SK-N-MC (cell line): ENCODE measurements around the gene OCIAD2.

Experiments
- DNase-seq: peaks from one replicate; pipeline ENCODE4 v3.0.0-alpha.2; 2011; ENCODE audit warnings: low read depth, low spot score
- H3K27ac ChIP-seq: fragments of 200-600 bp; sonication (generic); 2 replicates; pipeline ENCODE4 v1.5.1; 2016; ENCODE audit warnings: mixed run types
- H3K36me3 ChIP-seq: fragments of 200-600 bp; sonication (generic); 2 replicates; pipeline ENCODE4 v1.6.1; 2017; ENCODE audit warnings: antibody characterized with exemption, low read length, mixed read lengths; ENCODE audit not compliant: insufficient read depth
- H3K4me3 ChIP-seq: fragments of 200-600 bp; sonication (generic); 2 replicates; pipeline ENCODE4 v1.5.1; 2016
- H3K9ac ChIP-seq: fragments of 200-600 bp; sonication (generic); 2 replicates; pipeline ENCODE4 v1.8.0; 2017; ENCODE audit warnings: mixed run types, mixed read lengths; ENCODE audit not compliant: insufficient read length
- H3K9me3 ChIP-seq: fragments of 200-600 bp; sonication (generic); 2 replicates; pipeline ENCODE4 v1.6.1; 2017; ENCODE audit warnings: low read depth, mild to moderate bottlenecking, antibody characterized with exemption, low read length, moderate library complexity, mixed read lengths
- EZH2 ChIP-seq: fragments of 200-600 bp; sonication (generic); IDR thresholded peaks from one replicate; pipeline ENCODE4 v1.6.1; 2017; ENCODE audit warnings: antibody characterized with exemption
- FOXP2 ChIP-seq: optimal IDR thresholded peaks from 2 replicates; pipeline ENCODE3; 2011; ENCODE audit warnings: mild to moderate bottlenecking, moderate library complexity; ENCODE audit not compliant: insufficient read depth; ENCODE audit errors: extremely low read length, control extremely low read depth
- POLR2AphosphoS5 ChIP-seq: IDR thresholded peaks from 2 replicates; pipeline ENCODE4 v1.6.1; 2012; ENCODE audit warnings: mild to moderate bottlenecking, low read depth, low read length, borderline replicate concordance

The OCIAD2 gene

DNA sequence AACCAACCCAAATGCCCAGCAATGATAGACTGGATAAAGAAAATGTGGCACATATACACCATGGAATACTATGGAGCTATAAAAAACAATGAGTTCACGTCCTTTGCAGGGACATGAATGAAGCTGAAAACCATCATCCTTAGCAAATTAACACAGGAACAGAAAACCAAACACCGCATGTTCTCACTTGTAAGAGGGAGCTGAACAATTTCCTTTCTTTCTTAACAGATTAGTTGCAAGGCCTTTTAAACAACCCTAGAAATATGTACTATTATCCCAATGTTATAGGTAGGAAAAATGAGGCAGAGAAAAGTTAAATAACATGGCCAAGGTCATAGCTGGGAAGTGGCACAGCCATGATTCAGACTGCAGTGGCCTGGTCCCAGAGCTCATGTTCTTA is 5.8 kb upstream of the OCIAD2 start:
- Histone ChIP-seq H3K36me3 (no peaks in the 10 kb centered on the region), H3K4me3 (no peak overlapping the region), H3K9ac (no peak overlapping the region), H3K27ac (no peak overlapping the region), H3K9me3 (no peaks in the 10 kb centered on the region)
- TF ChIP-seq FOXP2: no peak
- TF ChIP-seq POLR2AphosphoS5: no peak
- no peak for TF ChIP-seq EZH2
- no peak for DNase-seq

DNA sequence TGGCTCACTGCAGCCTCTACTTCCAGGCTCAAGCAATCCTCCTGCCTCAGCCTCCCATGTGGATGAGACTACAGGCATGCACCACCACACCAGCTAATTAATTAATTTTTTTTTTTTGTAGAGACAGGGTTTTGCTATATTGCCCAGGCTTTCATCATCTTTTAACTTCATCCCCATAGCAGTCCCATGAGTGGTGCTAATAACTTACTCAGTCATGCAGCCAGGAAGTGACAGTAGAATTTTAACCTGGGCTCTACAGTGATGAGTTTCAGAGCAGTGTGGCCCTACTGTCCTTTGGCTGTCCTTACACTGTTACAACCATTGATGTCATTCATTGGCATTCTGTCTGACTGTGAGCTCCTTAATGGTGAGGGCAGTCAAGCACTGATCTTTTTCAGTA is 3.9 kb upstream of the OCIAD2 start:
- no peak overlapping the region for H3K4me3 ChIP-seq
- H3K36me3 ChIP-seq: no peaks in the 10 kb centered on the region
- TF ChIP-seq EZH2: no peak
- TF ChIP-seq POLR2AphosphoS5: no peak
- no peak for TF ChIP-seq FOXP2
- H3K27ac ChIP-seq: no peak overlapping the region
- no peak for DNase-seq
- H3K9ac ChIP-seq: no peak overlapping the region
- H3K9me3 ChIP-seq: no peaks in the 10 kb centered on the region

DNA sequence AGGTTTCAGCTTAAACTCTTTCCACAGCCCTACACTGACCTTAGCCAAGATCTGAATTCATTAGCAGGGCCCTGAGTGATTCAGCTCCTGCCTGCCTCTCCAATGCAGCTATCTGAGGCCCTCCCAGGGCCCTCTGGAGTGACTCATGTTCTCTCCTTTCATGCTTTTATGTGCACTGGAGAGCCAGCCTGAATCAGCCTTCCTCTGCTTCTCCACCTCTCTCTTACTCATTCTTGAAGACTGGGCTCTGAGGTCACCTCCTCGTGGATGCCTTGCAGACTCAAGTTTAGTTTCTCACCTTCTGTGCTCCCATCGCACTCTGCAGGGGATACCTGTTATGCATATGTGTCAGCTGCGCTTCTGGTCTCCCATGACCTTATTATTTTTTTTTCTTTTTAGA is 3.1 kb upstream of the OCIAD2 start:
- no peak for DNase-seq
- TF ChIP-seq POLR2AphosphoS5 (no peak), FOXP2 (no peak), EZH2 (no peak)
- H3K9me3 ChIP-seq: no peaks in the 10 kb centered on the region
- no peak overlapping the region for H3K27ac ChIP-seq
- H3K9ac ChIP-seq: no peak overlapping the region
- no peaks in the 10 kb centered on the region for H3K36me3 ChIP-seq
- no peak overlapping the region for H3K4me3 ChIP-seq

DNA sequence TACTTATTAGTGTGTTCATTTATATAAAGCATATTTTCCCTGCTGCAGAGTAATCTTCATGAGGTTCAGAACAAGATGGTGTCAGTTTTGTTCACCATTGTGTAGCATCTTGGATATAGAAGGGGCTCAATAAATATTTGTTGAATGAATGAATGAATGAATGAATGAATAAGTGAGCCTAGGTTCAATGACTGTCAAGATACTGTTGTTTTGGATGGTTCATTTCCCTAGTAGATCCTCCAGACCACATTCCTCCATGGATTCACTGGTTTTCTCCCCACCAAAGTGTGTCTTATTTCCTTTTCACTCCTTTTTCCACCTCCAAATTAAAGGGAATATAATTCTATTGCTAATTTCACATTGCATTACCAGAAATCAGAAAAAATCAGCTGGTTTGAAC is 2.1 kb upstream of the OCIAD2 start:
- no peak for TF ChIP-seq FOXP2
- TF ChIP-seq EZH2: no peak
- no peak for TF ChIP-seq POLR2AphosphoS5
- Histone ChIP-seq H3K27ac (no peak overlapping the region), H3K9me3 (no peaks in the 10 kb centered on the region), H3K36me3 (no peaks in the 10 kb centered on the region), H3K9ac (no peak overlapping the region), H3K4me3 (no peak overlapping the region)
- no peak for DNase-seq

DNA sequence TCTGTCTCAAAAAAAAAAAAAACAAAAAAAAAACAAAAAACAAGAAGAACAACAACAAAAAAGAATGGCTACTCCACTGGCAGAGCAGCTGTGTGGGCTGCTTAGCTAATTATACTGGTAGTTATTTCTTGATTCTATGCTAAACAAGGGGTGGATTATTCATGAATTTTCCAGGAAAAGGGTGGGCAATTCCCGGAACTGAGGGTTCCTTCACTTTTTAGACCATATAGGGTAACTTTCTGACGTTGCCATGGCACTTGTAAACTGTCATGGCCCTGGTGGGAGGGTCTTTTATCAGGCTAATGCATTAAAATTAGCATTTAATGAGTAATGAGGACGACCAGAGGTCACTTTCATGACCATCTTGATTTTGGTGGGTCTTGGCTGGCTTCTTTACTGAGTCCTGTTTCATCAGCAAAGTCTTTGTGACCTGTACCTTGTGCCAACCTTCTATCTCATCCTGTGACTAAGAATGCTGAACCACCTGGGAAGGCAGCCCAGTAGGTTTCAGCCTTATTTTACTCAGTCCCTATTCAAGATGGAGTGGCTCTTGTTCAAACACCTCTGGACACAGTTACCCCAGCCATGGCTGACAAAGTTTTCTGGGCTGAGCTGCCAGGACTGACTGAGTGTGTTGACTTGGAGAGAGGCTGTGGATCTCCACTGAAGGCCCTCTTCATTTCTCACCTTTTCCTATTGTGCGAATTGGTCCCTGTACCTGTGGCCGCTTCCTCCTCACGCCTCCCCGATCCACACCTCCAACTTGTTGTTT is 1.3 kb upstream of the OCIAD2 start:
- DNase-seq: no peak
- Histone ChIP-seq H3K4me3 (no peak overlapping the region), H3K36me3 (no peaks in the 10 kb centered on the region), H3K9ac (no peak overlapping the region), H3K9me3 (no peaks in the 10 kb centered on the region), H3K27ac (no peak overlapping the region)
- no peak for TF ChIP-seq EZH2
- no peak for TF ChIP-seq POLR2AphosphoS5
- no peak for TF ChIP-seq FOXP2

DNA sequence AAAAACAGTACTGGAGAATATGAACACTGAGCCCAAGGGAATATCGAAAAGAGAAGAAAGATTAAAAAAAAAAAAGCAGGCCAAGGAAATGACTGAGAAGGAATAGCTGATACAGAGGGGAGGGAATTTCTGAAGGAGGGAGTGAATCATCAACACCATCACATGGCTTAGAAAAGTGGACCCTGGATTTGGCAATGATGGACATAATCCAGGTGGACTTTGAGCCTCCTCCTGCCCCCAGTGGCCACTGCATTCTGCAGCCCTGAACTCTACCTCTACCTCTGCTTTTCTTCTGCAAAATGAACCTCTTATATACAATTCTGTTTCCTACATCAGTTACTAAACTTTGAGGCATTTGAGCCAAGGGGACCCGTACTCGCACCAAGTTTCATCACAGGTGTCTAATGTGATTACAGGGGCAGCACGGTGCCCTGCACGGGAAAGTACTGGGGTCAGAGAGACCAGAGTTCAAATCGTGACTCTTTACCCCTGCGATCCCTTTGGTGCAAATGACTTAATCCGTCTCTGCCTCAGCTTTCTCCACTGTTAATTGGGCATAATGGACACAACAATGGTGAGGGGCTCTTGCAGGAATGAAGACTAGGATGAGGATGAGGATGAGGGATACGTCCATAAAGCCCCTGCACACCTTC is 1.1 kb downstream of the OCIAD2 start:
- Histone ChIP-seq H3K4me3 (no peak overlapping the region), H3K36me3 (no peaks in the 10 kb centered on the region), H3K9me3 (no peaks in the 10 kb centered on the region), H3K9ac (no peak overlapping the region), H3K27ac (no peak overlapping the region)
- no peak for TF ChIP-seq POLR2AphosphoS5
- no peak for TF ChIP-seq FOXP2
- no peak for TF ChIP-seq EZH2
- DNase-seq: no peak

DNA sequence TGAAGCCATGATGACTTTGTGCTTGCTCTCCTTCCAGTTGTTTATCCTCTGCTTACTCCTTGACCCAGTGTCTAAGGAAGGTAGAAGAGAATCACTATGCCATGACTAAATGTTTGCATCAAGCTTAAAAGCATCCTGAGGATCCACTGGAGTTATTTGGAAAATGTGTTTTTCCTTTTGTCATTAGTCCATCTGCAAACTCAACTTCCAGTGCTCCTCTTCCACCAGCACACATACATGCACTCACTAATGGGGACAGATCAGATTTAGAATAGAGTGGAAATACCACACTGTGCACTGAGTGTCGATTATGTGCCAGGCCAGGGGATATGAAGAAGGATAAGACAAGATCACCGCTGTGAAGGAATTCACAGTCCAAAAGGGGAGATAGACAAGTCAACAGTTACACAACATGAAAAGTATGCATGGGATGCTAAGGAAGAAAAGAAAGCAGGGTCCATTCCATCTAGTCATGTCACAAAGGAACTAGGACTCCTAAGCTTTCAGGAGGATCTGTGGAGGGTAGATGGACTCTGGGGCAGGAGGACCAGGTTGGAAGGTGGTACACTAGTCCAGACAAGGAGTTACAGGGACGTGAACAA is 1.9 kb downstream of the OCIAD2 start:
- no peaks in the 10 kb centered on the region for H3K9me3 ChIP-seq
- TF ChIP-seq FOXP2 (no peak), EZH2 (no peak), POLR2AphosphoS5 (no peak)
- H3K4me3 ChIP-seq: no peak overlapping the region
- H3K27ac ChIP-seq: no peak overlapping the region
- H3K36me3 ChIP-seq: no peaks in the 10 kb centered on the region
- H3K9ac ChIP-seq: no peak overlapping the region
- DNase-seq: no peak

DNA sequence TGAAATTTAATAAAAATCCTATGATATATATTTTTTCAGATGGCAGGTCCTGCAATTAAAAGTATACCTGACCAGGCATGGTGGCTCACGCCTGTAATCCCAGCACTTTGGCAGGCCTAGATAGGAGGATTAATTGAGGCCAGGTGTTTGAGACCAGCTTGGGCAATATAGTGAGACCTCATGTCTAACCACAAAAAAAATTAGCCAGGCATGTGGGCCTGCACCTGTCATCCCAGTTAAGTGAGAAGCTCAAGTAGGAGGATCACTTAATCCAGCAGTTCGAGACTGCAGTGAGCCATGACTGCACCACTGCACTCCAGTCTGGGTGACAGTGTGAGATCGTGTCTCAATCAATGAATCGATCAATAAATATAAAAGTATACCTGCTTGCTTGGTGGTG is 2.5 kb downstream of the OCIAD2 start:
- no peak overlapping the region for H3K9ac ChIP-seq
- no peak overlapping the region for H3K4me3 ChIP-seq
- H3K36me3 ChIP-seq: no peaks in the 10 kb centered on the region
- no peaks in the 10 kb centered on the region for H3K9me3 ChIP-seq
- H3K27ac ChIP-seq: no peak overlapping the region
- no peak for DNase-seq
- TF ChIP-seq FOXP2 (no peak), POLR2AphosphoS5 (no peak), EZH2 (no peak)
